H9 (cell line): ENCODE results near the gene LYSMD4. TPM values are rescaled to one million over a fixed set of nuclear protein-coding genes. Genes with fewer than 3 reads are reported as not detected.
A peak's percentile ranks its signal among the peaks of the same experiment; 100 is the strongest.

ENCODE experiments used
- DNase-seq: peaks from one replicate; pipeline ENCODE4 v3.0.0-alpha.2; 2017
- H2AFZ ChIP-seq: one replicate; pipeline ENCODE4 v1.6.1; 2013; ENCODE audit warnings: mild to moderate bottlenecking, low read length, control low read depth, moderate library complexity
- H2AK5ac ChIP-seq: 2 replicates; pipeline ENCODE4 v1.6.1; 2013; ENCODE audit warnings: low read length, control low read depth, mixed read lengths; ENCODE audit not compliant: insufficient read length
- H2BK120ac ChIP-seq: one replicate; pipeline ENCODE4 v1.6.1; 2013; ENCODE audit warnings: low read depth, mild to moderate bottlenecking, low read length, control low read depth, inconsistent platforms; ENCODE audit not compliant: poor library complexity, severe bottlenecking
- H2BK12ac ChIP-seq: 2 replicates; pipeline ENCODE4 v1.6.1; 2013; ENCODE audit warnings: low read length, control low read depth, mixed read lengths, low read depth; ENCODE audit not compliant: insufficient read length
- H2BK15ac ChIP-seq: 2 replicates; pipeline ENCODE4 v1.6.1; 2013; ENCODE audit warnings: low read depth, low read length, control low read depth
- H2BK20ac ChIP-seq: one replicate; pipeline ENCODE4 v1.6.1; 2013; ENCODE audit warnings: low read depth, mild to moderate bottlenecking, low read length, control low read depth, inconsistent platforms; ENCODE audit not compliant: poor library complexity, severe bottlenecking
- H2BK5ac ChIP-seq: 2 replicates; pipeline ENCODE4 v1.6.1; 2013; ENCODE audit warnings: low read length, control low read depth, mixed read lengths; ENCODE audit not compliant: insufficient read length
- H3K14ac ChIP-seq: 2 replicates; pipeline ENCODE4 v1.6.1; 2013; ENCODE audit warnings: low read length, control low read depth; ENCODE audit not compliant: insufficient read depth
- H3K18ac ChIP-seq: 2 replicates; pipeline ENCODE4 v1.6.1; 2013; ENCODE audit warnings: low read depth, mild to moderate bottlenecking, mixed read lengths, low read length, control low read depth; ENCODE audit not compliant: insufficient read length
- H3K23ac ChIP-seq: 2 replicates; pipeline ENCODE4 v1.6.1; 2013; ENCODE audit warnings: low read length, control low read depth, mixed read lengths, low read depth; ENCODE audit not compliant: insufficient read length
- H3K23me2 ChIP-seq: 2 replicates; pipeline ENCODE4 v1.6.1; 2013; ENCODE audit warnings: low read depth, mild to moderate bottlenecking, mixed read lengths, low read length, control low read depth; ENCODE audit not compliant: insufficient read length, poor library complexity, severe bottlenecking
- H3K27ac ChIP-seq: 2 replicates; pipeline ENCODE4 v1.5.1; 2013; ENCODE audit warnings: low read length, control low read depth, mixed read lengths, low read depth; ENCODE audit not compliant: insufficient read length
- H3K27me3 ChIP-seq: 2 replicates; pipeline ENCODE4 v1.6.1; 2013; ENCODE audit warnings: low read length, control low read depth, inconsistent platforms; ENCODE audit not compliant: insufficient read depth
- H3K4ac ChIP-seq: 2 replicates; pipeline ENCODE4 v1.6.1; 2013; ENCODE audit warnings: low read depth, mild to moderate bottlenecking, control low read depth, inconsistent platforms, low read length, moderate library complexity
- H3K4me1 ChIP-seq: 2 replicates; pipeline ENCODE4 v1.6.1; 2013; ENCODE audit warnings: low read length, control low read depth, inconsistent platforms; ENCODE audit not compliant: insufficient read depth
- H3K4me2 ChIP-seq: 2 replicates; pipeline ENCODE4 v1.6.1; 2013; ENCODE audit warnings: low read length, control low read depth, mixed read lengths; ENCODE audit not compliant: insufficient read length, insufficient read depth
- H3K56ac ChIP-seq: 2 replicates; pipeline ENCODE4 v1.6.1; 2013; ENCODE audit warnings: low read depth, mild to moderate bottlenecking, mixed read lengths, low read length, control low read depth; ENCODE audit not compliant: insufficient read length
- H3K79me1 ChIP-seq: 2 replicates; pipeline ENCODE4 v1.6.1; 2013; ENCODE audit warnings: low read depth, mild to moderate bottlenecking, moderate library complexity, low read length, control low read depth, inconsistent platforms; ENCODE audit not compliant: insufficient read depth, poor library complexity, severe bottlenecking
- H3K79me2 ChIP-seq: 2 replicates; pipeline ENCODE4 v1.6.1; 2013; ENCODE audit warnings: low read length, control low read depth, inconsistent platforms; ENCODE audit not compliant: insufficient read depth
- H3K9ac ChIP-seq: 2 replicates; pipeline ENCODE4 v1.6.1; 2013; ENCODE audit warnings: low read length, control low read depth, mixed read lengths; ENCODE audit not compliant: insufficient read length; ENCODE audit errors: extremely low read depth
- H3K9me3 ChIP-seq: one replicate; pipeline ENCODE4 v1.6.1; 2013; ENCODE audit warnings: low read depth, low read length, inconsistent platforms; ENCODE audit not compliant: control insufficient read depth
- H3T11ph ChIP-seq: one replicate; pipeline ENCODE4 v1.6.1; 2013; ENCODE audit warnings: mild to moderate bottlenecking, low read length, control low read depth, inconsistent platforms
- H4K20me1 ChIP-seq: one replicate; pipeline ENCODE4 v1.6.1; 2013; ENCODE audit not compliant: control insufficient read depth, insufficient read length, insufficient read depth
- H4K5ac ChIP-seq: 2 replicates; pipeline ENCODE4 v1.6.1; 2013; ENCODE audit warnings: low read depth, mild to moderate bottlenecking, mixed read lengths, low read length, control low read depth; ENCODE audit not compliant: insufficient read length
- H4K8ac ChIP-seq: replicated peaks from 2 replicates; pipeline ENCODE4 v1.6.1; 2013; ENCODE audit warnings: low read length, control low read depth, mixed read lengths, low read depth; ENCODE audit not compliant: insufficient read length
- H4K91ac ChIP-seq: 2 replicates; pipeline ENCODE4 v1.6.1; 2013; ENCODE audit warnings: low read depth, mild to moderate bottlenecking, moderate library complexity, mixed read lengths, low read length, control low read depth; ENCODE audit not compliant: insufficient read length
- H3K27ac Mint-ChIP-seq, 3 experiments: 2 replicates in 2 of 3; 3 replicates in 1 of 3; pipeline ENCODE4 v1.8.0; 2020 to 2021; ENCODE audit warnings: mixed read lengths in 3 of 3, mild to moderate bottlenecking in 1 of 3, moderate library complexity in 1 of 3
- H3K27me3 Mint-ChIP-seq: 2 replicates; pipeline ENCODE4 v1.8.0; 2021; ENCODE audit warnings: low read depth, mild to moderate bottlenecking, moderate library complexity, mixed read lengths
- H3K36me3 Mint-ChIP-seq, 3 experiments: 2 replicates in 2 of 3; 3 replicates in 1 of 3; pipeline ENCODE4 v1.8.0; 2020 to 2021; ENCODE audit warnings: low read depth in 3 of 3, mixed read lengths in 3 of 3; ENCODE audit not compliant: insufficient read depth in 1 of 3
- H3K4me1 Mint-ChIP-seq, 2 experiments: 2 replicates each; pipeline ENCODE4 v1.8.0; 2020; ENCODE audit warnings: mixed read lengths in 2 of 2
- H3K4me3 Mint-ChIP-seq, 2 experiments: 2 replicates in 1 of 2; 3 replicates in 1 of 2; pipeline ENCODE4 v1.8.0; 2020 to 2021; ENCODE audit warnings: mild to moderate bottlenecking in 2 of 2, mixed read lengths in 2 of 2, moderate library complexity in 1 of 2
- H3K9me3 Mint-ChIP-seq, 2 experiments: 2 replicates in 1 of 2; 3 replicates in 1 of 2; pipeline ENCODE4 v1.8.0; 2020; ENCODE audit warnings: mild to moderate bottlenecking in 2 of 2, mixed read lengths in 2 of 2, moderate library complexity in 1 of 2
- WGBS: extraction: QIAGEN DNeasy Blood & Tissue Kit; methylation state at CpG from one replicate; pipeline ENCODE4 v1.1.7; 2013; ENCODE audit warnings: missing lambda C conversion rate, low lambda C conversion rate, mixed read lengths; ENCODE audit not compliant: insufficient read length; ENCODE audit errors: extremely low coverage; 5-methylcytosine and 5-hydroxymethylcytosine counted together
- total RNA-seq: library from RNA; stranded (reverse); gene quantifications from 2 replicates; pipeline ENCODE4 v1.2.1, GENCODE V29; 2021
- TF ChIP-seq, protein P1 (sequence below): fragments of 200-600 bp; sonication (generic); conservative IDR thresholded peaks from 3 replicates; pipeline ENCODE4 v1.8.0; 2021; ENCODE audit warnings: antibody characterized with exemption, mild to moderate bottlenecking

LYSMD4 gene
- total RNA-seq, 1 experiment from 2014 or later, result 10.0 TPM

DNA sequence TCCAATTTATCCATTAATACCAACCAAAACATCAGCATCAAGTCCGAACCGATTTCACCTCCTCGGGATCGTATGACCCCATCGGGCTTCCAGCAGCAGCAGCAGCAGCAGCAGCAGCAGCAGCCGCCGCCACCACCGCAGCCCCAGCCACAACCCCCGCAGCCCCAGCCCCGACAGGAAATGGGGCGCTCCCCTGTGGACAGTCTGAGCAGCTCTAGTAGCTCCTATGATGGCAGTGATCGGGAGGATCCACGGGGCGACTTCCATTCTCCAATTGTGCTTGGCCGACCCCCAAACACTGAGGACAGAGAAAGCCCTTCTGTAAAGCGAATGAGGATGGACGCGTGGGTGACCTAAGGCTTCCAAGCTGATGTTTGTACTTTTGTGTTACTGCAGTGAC, 20.8 kb downstream of the LYSMD4 start:
- H3K14ac ChIP-seq, result no peak overlapping the region
- Mint-ChIP-seq H3K4me3 (no peak overlapping the region), H3K27ac (peak overlapping the region in 2 of 3 experiments; percentile 85 to 87; a peak in 3 of 7 replicates), H3K36me3 (peaks cover 7 to 30% (median 17%) of the 10 kb centered on the region in 3 experiments; a peak in 5 of 7 replicates), H3K27me3 (no peaks in the 10 kb centered on the region), H3K4me1 (peaks cover 5 to 12% of the 10 kb centered on the region in 2 experiments), H3K9me3 (no peaks in the 10 kb centered on the region)
- no peak overlapping the region for H3T11ph ChIP-seq
- no peak overlapping the region for H2AK5ac ChIP-seq
- no peak overlapping the region for H2BK12ac ChIP-seq
- no peak overlapping the region for H4K8ac ChIP-seq
- no peaks in the 10 kb centered on the region for H3K79me2 ChIP-seq
- no peak overlapping the region for H3K4me2 ChIP-seq
- no peak overlapping the region for H3K56ac ChIP-seq
- no peak overlapping the region for H2BK15ac ChIP-seq
- no peaks in the 10 kb centered on the region for H3K9me3 ChIP-seq
- no peak overlapping the region for H4K91ac ChIP-seq
- no peak overlapping the region for H2BK5ac ChIP-seq
- no peaks in the 10 kb centered on the region for H3K23me2 ChIP-seq
- H3K9ac ChIP-seq, result no peak overlapping the region
- TF ChIP-seq, protein P1, sequence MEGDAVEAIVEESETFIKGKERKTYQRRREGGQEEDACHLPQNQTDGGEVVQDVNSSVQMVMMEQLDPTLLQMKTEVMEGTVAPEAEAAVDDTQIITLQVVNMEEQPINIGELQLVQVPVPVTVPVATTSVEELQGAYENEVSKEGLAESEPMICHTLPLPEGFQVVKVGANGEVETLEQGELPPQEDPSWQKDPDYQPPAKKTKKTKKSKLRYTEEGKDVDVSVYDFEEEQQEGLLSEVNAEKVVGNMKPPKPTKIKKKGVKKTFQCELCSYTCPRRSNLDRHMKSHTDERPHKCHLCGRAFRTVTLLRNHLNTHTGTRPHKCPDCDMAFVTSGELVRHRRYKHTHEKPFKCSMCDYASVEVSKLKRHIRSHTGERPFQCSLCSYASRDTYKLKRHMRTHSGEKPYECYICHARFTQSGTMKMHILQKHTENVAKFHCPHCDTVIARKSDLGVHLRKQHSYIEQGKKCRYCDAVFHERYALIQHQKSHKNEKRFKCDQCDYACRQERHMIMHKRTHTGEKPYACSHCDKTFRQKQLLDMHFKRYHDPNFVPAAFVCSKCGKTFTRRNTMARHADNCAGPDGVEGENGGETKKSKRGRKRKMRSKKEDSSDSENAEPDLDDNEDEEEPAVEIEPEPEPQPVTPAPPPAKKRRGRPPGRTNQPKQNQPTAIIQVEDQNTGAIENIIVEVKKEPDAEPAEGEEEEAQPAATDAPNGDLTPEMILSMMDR, result 0 out of 3 replicates have a peak, but pooled peaks have one; percentile 20
- WGBS, result no CpG with 5 or more reads among the region's 18 CpGs
- no peak overlapping the region for H2AFZ ChIP-seq
- no peak overlapping the region for H3K4ac ChIP-seq
- H3K23ac ChIP-seq, result no peak overlapping the region
- H3K79me1 ChIP-seq, result no peaks in the 10 kb centered on the region
- H3K18ac ChIP-seq, result no peak overlapping the region
- no peaks in the 10 kb centered on the region for H3K4me1 ChIP-seq
- no peaks in the 10 kb centered on the region for H4K20me1 ChIP-seq
- no peak overlapping the region for H3K27ac ChIP-seq
- H4K5ac ChIP-seq, result no peak overlapping the region
- no peaks in the 10 kb centered on the region for H3K27me3 ChIP-seq
- peak; percentile 69 for DNase-seq
- no peak overlapping the region for H2BK20ac ChIP-seq
- no peak overlapping the region for H2BK120ac ChIP-seq
